Limb (tissue), 2 donors: Measurements from ENCODE around the gene CDCA7L.
"Not testable (repeated sequence)": the region's sequence is repeated elsewhere in the genome, so short reads cannot be mapped to it uniquely, and the experiment has no call there.

Source experiments
- DNase-seq, 2 donors: peaks; one replicate each; pipeline ENCODE4 v3.0.0-alpha.2; 2016; ENCODE audit errors: extremely low spot score in 2 of 2

Gene CDCA7L

GRCh38 chr7:21911341-21911875, 34.3 kb downstream of the CDCA7L start:
- DNase-seq = no peak

GRCh38 chr7:21910253-21910652, 35.4 kb downstream of the CDCA7L start:
- DNase-seq = no peak

- DNase-seq = no peak
These were observed 37.0 kb downstream of the CDCA7L start for GRCh38 chr7:21908746-21909145.

- no peak for DNase-seq
These were observed 42.5 kb downstream of the CDCA7L start for GRCh38 chr7:21903020-21903786.

- no peak for DNase-seq
These were observed 43.5 kb downstream of the CDCA7L start for GRCh38 chr7:21902240-21902639.

GRCh38 chr7:21898265-21898930, 47.3 kb downstream of the CDCA7L start:
- no peak for DNase-seq

GRCh38 chr7:21893401-21893800, 52.3 kb downstream of the CDCA7L start:
- DNase-seq = no peak

- no peak for DNase-seq
These were observed 54.4 kb downstream of the CDCA7L start for GRCh38 chr7:21891291-21891690.

GRCh38 chr7:21887779-21888178, 57.9 kb downstream of the CDCA7L start:
- DNase-seq = no peak

- no peak for DNase-seq
These were observed 58.3 kb downstream of the CDCA7L start for GRCh38 chr7:21887353-21887752.

- DNase-seq = no peak
These were observed 59.3 kb downstream of the CDCA7L start for GRCh38 chr7:21886396-21886795.

- no peak for DNase-seq
These were observed 61.2 kb downstream of the CDCA7L start for GRCh38 chr7:21884496-21884895.

- DNase-seq = not testable (repeated sequence)
These were observed 62.2 kb downstream of the CDCA7L start for GRCh38 chr7:21883501-21883900.

- DNase-seq = no peak
These were observed 62.6 kb downstream of the CDCA7L start for GRCh38 chr7:21883069-21883468.

GRCh38 chr7:21869785-21870402, 75.8 kb downstream of the CDCA7L start:
- DNase-seq = no peak

- DNase-seq = no peak
These were observed 77.2 kb downstream of the CDCA7L start for GRCh38 chr7:21868576-21868850.

GRCh38 chr7:21867816-21868575, 77.7 kb downstream of the CDCA7L start:
- no peak for DNase-seq

- no peak for DNase-seq
These were observed 78.5 kb downstream of the CDCA7L start for GRCh38 chr7:21867226-21867625.

GRCh38 chr7:21866731-21867130, 79.0 kb downstream of the CDCA7L start:
- no peak for DNase-seq

GRCh38 chr7:21865631-21866204, 80.0 kb downstream of the CDCA7L start:
- not testable (repeated sequence) for DNase-seq

GRCh38 chr7:21851559-21851967, 94.1 kb downstream of the CDCA7L start:
- DNase-seq = no peak
